GF-D8 (cell line): ENCODE measurements around the gene TRPV5.

Source experiments
- DNase-seq: peaks from one replicate; lab custom pipeline; 2025; lab: John Stamatoyannopoulos, UW

TRPV5 gene

DNA sequence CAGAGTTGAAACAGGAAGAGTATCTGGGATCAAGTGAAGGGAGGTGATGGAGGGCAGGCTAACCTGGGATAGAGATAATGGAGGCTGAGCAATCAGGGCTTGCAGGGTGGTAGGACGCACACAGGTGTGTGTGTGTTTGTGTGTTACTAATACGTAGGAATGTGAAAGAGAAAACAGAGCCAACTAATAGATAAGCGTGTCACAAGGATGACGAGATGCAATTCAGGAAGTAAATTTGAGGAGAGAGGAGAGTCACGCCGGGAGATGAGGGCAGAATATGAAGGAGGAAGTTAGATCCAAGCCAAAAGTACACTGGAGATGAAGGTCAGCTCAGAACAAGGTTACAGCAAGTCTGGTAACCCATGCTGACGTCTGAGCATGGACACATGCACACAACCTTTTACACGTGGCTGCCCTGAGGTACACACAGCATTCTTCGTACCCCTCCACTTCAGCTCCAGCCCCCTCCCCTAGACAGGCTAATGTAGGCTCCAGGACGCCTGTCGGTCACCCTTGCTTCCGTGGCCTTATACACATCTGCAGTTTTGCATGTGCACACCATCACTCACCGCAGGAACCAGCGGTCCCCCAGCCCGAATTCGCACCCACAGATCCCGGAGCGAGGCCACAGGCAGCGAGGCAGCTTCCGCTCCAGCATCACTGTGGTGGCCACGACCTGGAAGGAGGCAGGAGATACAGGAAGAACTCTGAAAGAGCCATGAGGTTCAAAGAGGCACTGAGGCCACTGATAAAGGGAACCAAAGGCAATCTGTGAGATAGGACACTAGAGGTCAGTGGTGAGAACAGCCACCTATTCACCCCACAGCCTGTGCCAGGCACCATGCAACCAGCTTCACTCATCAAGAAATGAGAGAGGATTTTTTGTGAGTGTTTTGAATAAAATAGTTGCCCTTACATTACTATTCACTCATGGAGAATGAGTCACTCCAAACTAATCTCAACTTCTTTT is 24.3 kb downstream of the TRPV5 start:
- no peak for DNase-seq

DNA sequence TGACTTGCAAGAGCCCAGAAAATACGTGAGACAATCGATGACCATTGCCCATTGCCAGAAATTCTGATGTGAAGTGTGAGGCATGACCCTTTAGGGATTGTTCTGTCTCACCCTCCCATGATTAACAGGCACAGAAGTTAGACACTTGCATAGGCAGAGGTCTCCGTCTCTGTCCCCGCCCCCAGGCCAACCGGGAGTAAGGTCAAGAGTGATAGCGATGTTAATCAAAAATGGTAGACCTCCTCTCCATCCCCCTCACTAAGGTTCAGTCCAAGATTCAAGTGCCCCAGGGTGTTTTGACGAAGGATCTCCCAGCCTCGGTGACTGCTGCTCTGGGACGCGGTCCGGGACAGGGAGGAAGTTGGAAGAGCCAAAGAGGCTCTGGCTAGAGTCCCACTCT is 25.3 kb downstream of the TRPV5 start:
- DNase-seq = no peak

DNA sequence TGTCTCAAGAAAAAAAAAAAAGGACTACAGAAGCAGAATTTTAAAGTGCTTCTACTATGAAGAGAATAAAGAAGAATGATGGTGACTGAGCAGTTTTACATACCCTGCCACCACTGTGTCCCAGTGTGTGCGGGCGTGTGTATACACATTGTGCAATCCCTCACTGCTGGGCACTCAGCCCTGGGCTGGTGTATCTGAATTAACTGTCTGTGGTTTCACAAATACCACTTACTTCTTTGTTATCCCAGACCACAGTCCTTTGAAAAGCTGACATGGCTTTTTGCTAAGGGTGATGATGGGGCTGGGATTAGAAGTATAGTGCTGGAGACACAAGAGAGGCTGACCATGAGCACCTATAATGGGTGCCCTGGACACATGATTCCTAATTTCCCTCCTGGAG is 26.9 kb downstream of the TRPV5 start:
- no peak for DNase-seq

DNA sequence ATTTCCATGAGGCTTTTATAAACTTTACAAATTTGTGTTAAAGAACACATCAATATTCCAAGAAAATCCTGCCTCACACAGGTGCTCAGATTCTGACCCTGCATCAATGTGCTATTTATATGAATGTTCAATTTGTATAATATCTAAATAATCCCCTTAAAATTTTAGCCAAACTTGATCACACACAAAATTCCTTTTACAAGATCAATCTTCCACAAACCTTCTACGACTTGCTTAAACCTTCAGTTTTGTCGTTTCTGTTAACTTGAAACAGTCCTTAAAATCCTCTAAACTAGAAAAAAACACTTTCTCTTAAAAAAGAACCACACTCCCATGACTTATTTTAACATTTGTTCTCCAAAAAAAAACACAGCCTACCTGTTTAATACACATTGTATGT is 27.8 kb downstream of the TRPV5 start:
- no peak for DNase-seq

DNA sequence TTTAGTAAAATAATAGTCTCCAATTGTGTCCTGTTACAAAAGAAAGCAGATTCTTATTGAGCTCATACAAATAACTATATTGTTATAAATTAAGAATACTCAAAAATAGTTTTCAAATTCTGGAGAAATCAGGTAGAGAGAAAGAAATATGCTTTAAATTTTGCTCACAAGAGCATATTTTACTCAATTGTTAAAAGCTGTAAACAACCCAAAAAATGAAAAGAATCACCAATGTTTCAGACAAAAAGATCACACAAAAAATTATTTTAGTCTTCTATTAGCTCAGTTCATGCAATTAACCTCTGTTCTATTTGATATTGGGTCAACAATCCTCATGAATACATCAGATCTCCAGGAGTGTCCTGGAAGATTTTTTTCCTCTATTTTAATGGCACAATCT is 29.4 kb downstream of the TRPV5 start:
- no peak for DNase-seq

DNA sequence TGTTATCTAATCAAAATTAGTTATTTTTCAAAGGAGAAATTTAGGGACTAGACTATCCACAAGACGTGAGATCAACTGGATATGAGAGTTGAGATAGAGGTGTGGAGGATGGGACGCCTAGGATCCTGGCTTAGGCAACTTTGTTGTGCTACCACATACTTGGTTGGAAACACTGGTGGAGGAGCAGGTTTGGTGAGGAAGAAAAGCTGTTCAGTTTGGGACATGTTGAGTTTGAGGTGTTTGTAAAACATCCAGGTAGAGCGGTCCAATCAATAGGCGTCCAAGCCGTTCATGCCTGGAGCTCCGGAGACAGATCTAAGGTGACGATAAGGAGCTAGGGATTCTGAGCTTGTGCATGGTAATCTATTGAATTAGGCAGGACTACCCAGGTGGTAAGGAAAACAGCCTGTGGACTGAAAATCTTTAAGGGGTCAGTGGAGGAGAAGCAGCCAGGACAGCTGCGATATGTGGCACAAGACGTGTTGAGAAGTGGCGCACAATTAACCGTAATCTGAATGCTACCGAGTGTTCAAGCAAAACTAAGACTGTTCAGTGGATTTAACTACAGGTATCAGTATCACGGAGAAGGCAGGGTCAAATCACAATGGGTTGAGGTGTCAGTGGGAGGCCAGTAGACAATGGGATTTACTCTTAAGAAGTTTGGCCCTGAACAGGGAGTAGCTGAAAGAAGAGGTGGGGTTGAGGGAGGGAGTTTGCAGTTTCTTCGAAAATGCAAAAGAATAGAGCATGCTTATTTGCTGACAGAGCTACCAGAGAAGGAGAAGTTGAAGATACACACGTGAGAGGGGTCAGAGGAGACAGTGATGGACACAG is 31.9 kb downstream of the TRPV5 start:
- no peak for DNase-seq

DNA sequence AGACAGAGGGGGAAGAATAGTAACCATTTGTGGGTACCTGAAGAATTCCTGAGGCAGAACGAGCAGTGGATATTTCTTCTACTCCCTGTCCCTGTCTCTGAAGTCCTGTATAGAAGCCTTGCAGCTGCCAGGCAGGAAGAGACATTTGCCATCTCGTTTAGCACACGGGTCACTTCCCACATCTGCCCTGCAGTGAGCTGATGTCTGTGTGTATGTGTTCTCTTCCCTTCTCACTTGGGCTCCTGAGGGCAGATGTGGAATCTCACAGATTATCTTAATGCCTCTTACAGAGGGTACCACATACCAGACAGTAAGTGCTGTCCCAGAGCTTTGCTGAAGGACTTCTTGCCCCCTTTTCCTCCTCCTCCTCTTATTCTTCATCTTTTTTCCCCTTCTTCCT is 33.9 kb downstream of the TRPV5 start:
- DNase-seq = no peak

DNA sequence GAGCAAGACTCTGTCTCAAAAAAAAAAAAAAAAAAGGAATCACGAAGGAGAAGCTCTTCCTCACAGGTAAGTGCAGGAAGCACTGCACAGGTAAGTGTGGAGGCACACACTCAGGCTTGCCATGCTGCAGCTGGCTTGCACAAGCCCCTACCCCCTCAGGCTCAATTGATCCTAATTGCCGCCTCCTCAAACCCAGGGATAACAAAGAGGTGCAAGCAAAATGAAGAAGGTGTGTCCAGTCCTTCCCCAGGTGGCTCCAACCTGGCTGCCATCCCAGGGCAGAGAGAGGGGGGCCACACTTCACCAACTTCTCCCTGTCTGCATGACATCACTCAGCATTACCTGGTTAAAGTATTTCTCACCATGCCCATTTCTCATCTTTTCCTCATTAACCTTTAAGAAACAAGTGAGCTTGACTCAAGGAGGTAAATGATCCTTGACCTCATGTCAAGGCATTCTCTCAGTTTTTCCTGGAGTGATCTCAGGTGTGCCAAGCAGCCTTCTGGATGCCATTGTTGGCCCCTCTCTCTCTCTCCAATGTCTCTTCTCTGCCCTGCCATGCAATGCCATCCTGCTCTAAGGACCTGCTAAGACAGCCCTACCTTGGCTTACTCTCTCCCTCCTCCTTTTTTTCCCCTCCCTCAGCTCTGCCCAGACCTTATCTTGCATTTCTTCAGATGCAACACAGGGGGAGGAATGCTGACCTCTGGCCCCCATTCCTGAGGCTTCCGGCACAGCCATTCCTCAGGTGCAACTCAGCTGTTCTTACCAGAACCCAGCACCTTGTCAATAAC is 35.0 kb downstream of the TRPV5 start:
- DNase-seq = no peak

DNA sequence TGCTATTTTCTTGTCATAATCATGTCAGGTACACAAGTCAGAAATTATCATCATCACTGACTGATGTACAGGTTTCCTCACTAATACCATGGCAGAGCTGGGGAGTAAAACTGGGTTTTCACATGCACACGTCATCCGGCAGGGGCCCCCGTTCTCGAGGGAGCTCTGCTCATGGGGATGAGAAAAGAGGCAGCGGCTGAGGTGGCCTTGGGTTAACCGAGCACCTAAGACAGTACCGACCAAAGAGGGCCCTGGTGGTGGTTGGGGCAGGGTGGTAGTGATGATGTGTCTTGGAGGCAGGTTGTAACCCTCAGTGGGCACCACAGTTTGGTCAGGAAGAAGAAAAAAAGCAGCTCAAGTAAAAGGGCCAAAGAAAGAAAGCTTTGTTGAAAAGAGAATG is 35.9 kb downstream of the TRPV5 start:
- DNase-seq = no peak

DNA sequence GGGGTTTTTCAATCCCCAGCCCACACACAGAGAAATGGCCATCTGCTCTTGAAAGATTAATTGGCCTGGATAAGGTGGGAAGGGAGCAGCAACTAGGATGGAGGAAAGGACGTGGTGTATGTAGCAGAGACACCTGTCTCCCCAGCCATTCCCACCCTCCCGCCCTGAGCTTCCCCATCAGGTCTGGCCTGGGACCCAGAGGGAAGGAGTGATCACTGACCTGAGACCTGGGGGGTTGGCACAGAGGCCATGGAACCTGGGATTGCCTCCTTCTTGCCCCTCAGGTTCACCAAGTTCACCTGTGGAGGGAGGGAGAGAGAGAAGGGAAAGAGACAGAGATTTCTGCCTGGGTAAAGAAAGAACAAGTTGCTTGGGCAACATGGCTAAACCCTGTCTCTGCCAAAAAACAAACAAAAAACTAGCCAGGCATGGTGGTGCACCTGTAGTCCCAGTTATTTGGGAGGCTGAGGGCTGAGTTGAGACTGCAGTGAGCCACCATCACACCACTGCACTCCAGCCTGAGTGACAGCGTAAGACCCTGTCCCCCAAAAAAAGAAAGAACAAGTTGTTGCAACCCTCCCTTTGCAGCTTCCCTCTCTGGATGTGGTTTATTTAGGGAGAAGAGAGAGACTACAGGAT is 36.7 kb downstream of the TRPV5 start:
- DNase-seq = no peak

DNA sequence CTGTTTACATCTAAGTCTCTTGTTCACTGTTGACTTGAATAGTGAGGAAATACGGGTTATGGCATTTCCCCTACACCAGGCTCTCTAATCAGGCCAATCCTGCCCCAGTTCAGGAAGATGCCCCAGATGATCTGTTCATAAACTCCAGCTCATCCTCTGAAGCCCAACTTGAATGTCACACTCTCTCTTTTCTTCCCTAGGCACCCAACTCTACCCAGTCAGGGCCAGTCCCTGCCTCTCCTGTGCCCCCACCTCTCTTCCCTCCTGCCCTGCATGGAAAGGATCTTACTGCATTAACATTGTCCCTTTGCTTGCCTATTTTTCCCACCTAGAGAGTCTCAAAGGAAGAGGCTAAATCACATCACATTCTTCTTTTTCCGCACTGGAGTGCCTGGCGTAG is 37.4 kb downstream of the TRPV5 start:
- no peak for DNase-seq

DNA sequence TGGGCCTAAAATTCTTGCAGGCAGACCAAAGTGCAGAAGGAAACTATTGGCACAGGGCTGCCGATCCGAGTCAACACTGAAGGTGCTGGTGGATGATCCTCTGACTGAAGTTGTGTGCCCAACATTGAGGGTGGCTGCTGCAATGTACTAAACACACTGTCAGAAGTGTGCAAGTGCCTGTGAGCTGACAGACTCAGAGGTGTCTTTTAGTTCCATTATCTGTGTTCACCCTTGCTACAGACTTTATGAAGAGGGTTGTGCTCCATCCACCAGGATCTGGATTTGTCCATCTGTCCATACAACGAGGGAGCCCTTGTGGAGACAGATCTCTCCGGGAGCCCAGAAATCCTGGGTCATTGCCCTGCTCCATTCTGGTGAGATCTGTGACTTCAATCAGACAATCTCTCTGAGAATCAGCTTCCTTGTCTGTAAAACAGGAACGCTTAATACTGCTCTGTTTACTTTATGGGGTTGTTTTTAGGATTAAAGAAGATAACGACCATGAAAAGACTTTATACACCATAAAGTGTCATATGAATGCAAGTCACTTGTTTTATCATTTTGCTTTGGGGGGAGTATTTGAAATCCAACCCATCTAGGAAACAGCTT is 38.5 kb downstream of the TRPV5 start:
- no peak for DNase-seq

DNA sequence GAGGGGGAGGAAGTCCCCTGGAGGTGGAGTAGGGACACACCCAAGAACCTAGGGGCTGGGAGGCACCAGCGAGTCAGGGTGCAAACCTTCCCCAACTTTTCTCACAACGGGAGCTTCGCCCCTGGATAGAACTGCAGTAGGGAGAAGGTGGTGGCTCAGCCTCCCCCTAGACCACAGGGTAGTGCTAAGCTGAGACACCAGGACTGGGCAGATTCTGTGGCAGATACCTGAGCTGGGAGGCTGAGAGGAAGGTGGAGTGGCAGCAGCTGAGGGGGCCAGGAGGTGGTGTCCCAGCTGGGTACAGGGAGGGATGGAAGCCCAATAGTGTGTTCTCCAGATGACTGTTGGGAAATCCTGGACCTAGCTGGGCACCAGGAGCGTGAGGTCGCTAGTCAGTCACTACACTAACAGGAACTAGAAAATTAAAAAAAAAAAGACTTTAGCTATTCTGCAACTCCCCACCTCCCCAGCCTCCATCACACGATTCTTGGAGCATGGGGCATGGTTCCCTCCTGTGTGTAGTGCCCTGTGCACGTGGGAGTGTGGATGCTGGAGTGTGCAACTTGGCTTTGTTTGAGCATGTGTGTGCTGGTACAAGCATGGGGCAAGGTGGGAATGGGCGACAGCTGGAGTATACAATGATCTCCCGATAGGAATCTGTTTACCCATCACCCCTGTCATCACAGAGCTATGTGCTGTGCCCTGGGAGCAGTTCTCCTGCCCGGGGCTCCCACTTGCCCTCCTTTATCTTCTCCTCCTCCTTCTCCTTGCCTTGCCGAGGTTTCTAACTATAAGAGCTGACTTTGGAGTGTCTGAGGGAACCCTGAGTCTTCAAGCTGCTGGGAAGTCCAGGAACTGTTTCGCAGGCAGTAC is 39.2 kb downstream of the TRPV5 start:
- no peak for DNase-seq

DNA sequence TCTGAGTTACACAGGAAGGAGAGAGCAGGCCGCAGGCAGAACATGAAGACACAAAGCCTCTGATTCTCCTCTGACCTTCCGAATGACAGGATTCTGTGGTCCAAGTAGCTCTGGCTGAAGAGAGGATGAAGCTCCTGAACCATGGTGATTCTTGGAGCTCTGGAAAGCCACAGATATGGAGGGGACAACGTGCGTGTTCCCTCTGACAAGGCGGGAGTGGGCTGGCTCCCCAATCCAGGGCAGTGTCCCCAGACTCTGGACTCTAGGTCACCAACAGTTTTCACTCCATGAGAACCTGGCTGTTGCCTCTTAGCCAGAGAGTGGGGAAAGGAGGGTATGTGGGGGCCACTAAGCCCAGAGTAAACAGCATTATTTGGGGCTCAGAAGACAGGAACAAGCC is 40.6 kb downstream of the TRPV5 start:
- no peak for DNase-seq

DNA sequence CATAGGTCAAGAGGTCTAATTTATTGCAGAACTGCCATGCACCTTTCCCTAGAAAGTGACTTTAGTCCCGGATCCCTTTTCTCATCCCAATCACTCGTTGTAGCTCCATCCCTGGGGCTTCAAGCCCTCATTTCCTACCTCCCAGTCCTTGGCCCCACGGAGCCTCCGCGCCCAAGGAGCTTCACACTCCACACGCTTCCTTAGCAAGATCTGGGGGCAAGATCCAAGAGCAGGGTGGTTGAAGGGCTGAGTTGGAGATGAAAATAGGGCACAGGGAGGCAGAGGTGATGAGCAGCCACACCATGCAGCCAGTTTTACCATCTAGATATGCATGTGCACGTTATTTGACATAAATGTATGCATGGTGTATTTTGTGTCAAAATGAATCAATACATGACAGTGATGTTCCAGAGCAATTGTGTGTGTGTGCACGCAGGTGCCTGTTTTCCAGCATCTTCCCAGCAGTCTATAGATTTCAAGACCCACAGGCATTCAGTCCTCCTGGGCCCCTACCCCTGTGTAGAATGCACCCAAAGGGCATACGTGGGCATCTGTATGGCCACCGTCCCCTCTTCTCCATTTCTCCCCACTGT is 42.0 kb downstream of the TRPV5 start:
- DNase-seq = no peak

DNA sequence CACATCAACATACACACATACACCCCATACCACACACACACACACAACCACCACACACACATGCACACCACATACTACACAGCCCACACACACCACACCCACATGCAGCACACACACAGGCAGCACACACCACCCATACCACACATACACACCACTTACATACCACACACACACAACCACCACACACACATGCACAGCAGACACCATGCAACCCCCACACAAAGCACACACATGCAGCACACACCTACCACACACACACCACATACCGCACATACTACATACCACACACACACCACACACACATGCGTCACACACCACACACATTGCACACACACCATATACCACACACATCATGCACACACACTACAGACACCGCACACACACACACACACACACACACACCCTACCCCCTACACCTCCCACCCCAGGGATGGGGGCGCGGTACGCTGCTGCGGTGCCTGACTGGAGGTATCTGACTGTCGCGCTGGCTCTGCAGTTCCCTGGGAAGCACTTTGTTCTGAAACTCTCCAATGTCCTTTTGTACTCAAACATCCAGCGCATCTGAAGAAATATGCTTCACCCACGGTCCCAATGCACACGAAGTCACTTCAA is 42.6 kb downstream of the TRPV5 start:
- no peak for DNase-seq

DNA sequence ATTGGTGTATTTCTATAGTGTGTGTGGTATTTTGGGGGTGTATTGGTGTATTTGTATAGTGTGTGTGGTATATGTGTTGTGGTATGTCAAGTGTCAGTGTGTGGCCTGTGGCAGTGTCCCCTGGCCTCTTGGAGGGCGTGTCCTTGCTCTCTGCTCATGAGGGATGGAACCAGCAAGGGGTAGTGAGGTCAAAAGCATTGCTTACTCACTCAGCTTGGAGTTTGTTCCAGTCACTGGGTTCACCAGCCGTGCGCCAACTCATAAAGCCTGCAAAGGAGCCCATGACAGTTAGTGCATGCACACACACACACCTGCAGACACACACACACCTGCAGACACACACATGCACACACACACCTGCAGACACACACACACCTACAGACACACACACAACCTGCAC is 43.7 kb downstream of the TRPV5 start:
- no peak for DNase-seq

DNA sequence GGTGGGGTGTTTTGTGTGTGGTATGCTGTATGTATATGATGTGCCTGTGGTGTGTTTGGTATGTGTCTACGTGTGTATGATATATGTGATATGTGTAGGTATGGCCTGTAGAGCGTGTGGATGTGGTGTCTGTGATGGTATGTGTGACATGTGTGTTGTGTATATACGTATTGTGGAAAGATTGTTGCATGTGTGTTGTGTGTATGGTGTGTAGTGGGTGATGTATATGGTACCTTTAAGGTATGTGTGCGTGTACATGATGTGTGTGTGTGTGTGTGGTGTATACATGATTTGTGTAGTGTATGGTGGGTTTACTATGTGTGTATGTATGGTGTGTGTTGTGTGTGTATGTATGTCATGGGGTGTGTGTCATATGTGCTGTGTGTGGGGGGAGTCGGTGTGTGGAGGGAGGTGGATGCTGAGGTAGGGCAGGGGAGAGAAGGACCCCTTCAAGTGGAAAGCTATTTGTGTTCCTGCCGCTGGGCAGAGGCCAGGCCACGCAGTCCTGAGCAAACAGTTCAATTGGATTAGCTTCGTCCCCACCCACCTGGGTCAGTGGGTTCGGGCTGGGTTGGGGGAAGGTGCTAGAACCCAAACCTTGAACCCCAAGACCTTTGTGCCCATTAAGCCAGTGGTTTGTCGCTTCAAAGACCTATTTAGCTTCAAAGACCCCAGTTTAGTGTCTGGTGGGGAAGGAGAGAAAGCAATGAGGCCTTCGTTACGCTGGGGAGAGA is 46.1 kb downstream of the TRPV5 start:
- DNase-seq = no peak

DNA sequence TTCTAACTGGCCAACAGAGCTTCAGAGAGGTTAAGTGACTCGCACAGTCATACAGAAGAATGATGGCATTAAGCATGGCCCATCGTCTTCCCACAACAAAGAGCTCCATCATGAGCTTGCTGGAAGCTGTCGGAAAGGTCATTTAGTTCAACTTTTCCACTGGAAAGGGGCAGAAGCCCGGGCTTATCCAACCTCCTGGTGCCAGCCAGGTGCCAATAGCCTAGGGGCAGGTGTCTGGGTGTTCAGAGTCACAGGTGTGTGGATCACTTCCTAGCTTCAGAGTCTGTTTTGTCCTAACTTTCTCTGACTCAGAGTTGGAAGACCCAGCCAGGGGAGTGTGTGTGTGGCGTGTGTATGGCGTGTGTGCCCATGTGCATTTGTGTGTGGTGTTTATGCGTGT is 46.7 kb downstream of the TRPV5 start:
- no peak for DNase-seq
